Measurements from ENCODE around the gene ALPG. TPM values are rescaled to one million over a fixed set of nuclear protein-coding genes. Genes with fewer than 3 reads are reported as not detected.

The ALPG gene
- total and polyA plus RNA-seq, 2 of the 4 experiments (the other 2 are of a cell fraction) = not detected

GRCh38 chr2:232405943-232406510 lies 617 bp upstream of the ALPG start:
- no peak overlapping the region for H3K14ac ChIP-seq (replicated peaks; ENCODE audit: low read depth, low read length)
- no peak overlapping the region for H4K91ac ChIP-seq (ENCODE audit: insufficient read depth, low read depth, low read length)
- H2BK15ac ChIP-seq (ENCODE audit: low read depth, low read length) = no peak overlapping the region
- H3K27ac ChIP-seq (ENCODE audit: insufficient read depth, low read length) = no peak overlapping the region
- H3K4me3 ChIP-seq (ENCODE audit: insufficient read depth, low read depth, low read length) = no peak overlapping the region
- H3K4me2 ChIP-seq (ENCODE audit: low read depth, low read length) = no peak overlapping the region
- no peak overlapping the region for H2AK5ac ChIP-seq (ENCODE audit: low read depth, low read length)
- no peaks in the 10 kb centered on the region for H3K9me1 ChIP-seq (ENCODE audit: insufficient read depth, low read length)
- no peak overlapping the region for H3K56ac ChIP-seq (ENCODE audit: extremely low read depth, insufficient read depth, low read length)
- BruUV-seq (replicated peaks) = no TSS peak
- no peak overlapping the region for H3K18ac ChIP-seq (ENCODE audit: low read depth, low read length)
- no peak overlapping the region for H3K9ac ChIP-seq (ENCODE audit: low read depth, low read length)
- no peaks in the 10 kb centered on the region for H4K20me1 ChIP-seq (ENCODE audit: insufficient read depth, low read length)
- H3K4me1 ChIP-seq (ENCODE audit: control insufficient read depth, insufficient read depth, low read length) = no peaks in the 10 kb centered on the region
- TF ChIP-seq SMC3 (IDR thresholded peaks at IDR 0.05; ENCODE audit: low read depth, low read length) = no peak
- TF ChIP-seq USF2 (IDR thresholded peaks at IDR 0.05; ENCODE audit: low read depth, low read length) = no peak
- no peak for TF ChIP-seq BHLHE40 (IDR thresholded peaks at IDR 0.05; ENCODE audit: low read depth, low read length)
- no peak for TF ChIP-seq CEBPB (IDR thresholded peaks at IDR 0.05; ENCODE audit: low read depth, low read length)
- no peak for TF ChIP-seq MAFK (IDR thresholded peaks at IDR 0.05; ENCODE audit: low read depth, low read length)
- TF ChIP-seq CTCF (conservative IDR thresholded peaks at IDR 0.05; ENCODE audit: low read depth, low read length) = no peak
- TF ChIP-seq FOS (IDR thresholded peaks at IDR 0.05; ENCODE audit: low read depth, low read length) = no peak
- no peak for TF ChIP-seq CHD1 (IDR thresholded peaks at IDR 0.05; ENCODE audit: low read depth, low read length)
- no peak for TF ChIP-seq RFX5 (IDR thresholded peaks at IDR 0.05; ENCODE audit: low read depth, low read length)
- TF ChIP-seq RCOR1 (IDR thresholded peaks at IDR 0.05; ENCODE audit: insufficient replicate concordance, low read length) = no peak
- TF ChIP-seq NFE2L2 (IDR thresholded peaks at IDR 0.05; ENCODE audit: low read depth, low read length) = no peak
- no peak for TF ChIP-seq POLR2A (IDR thresholded peaks at IDR 0.05; ENCODE audit: low read depth, low read length)
- no peak for TF ChIP-seq MXI1 (IDR thresholded peaks at IDR 0.05; ENCODE audit: borderline replicate concordance, low read depth, low read length)
- in situ Hi-C loops (cut with MboI; ENCODE audit: low sequenced_read_pairs) = no loop called here
- DNase-seq (no peak), ATAC-seq (ENCODE audit: low read depth) (no peak)
- peaks cover 10% of the 10 kb centered on the region for H3K27me3 ChIP-seq (ENCODE audit: control insufficient read depth, insufficient read depth, low read length)
- ChIA-PET POLR2A (ENCODE audit: unreplicated experiment) (no interaction called here), CTCF (no interaction called here)
- no peak overlapping the region for H2AFZ ChIP-seq (replicated peaks; ENCODE audit: low read length, poor library complexity)
- intact Hi-C loops (cut with micrococcal nuclease) = no loop called here
- no peaks in the 10 kb centered on the region for H3K9me3 ChIP-seq (ENCODE audit: control insufficient read depth, insufficient read depth, low read length)
- H3K36me3 ChIP-seq (ENCODE audit: control insufficient read depth, insufficient read depth, low read length) = no peaks in the 10 kb centered on the region
- H3K4ac ChIP-seq (ENCODE audit: low read depth, low read length) = no peak overlapping the region
- H3K23ac ChIP-seq (ENCODE audit: low read depth, low read length) = no peak overlapping the region
- H2BK5ac ChIP-seq (ENCODE audit: low read depth, low read length, poor library complexity, severe bottlenecking) = no peak overlapping the region
- H4K5ac ChIP-seq (ENCODE audit: low read depth, low read length) = no peak overlapping the region
- 85% methylated on average over 4 of the region's 11 CpGs; no CpG with 5 or more reads in 1 of the 2 experiments for WGBS, 2 experiments (ENCODE audit: extremely low coverage in 2 of 2, insufficient read length in 1 of 2)
- dilution Hi-C loops (cut with HindIII; ENCODE audit: low sequenced_read_pairs, unreplicated experiment) = no loop called here
- no peak overlapping the region for H2AK9ac ChIP-seq (replicated peaks; ENCODE audit: low read depth, low read length, poor library complexity)
- H2BK120ac ChIP-seq (ENCODE audit: low read depth, low read length) = no peak overlapping the region
- no peaks in the 10 kb centered on the region for H3K79me1 ChIP-seq (ENCODE audit: low read depth in 1 of 2, low read length in 2 of 2)
- no peak overlapping the region for H4K8ac ChIP-seq (ENCODE audit: low read depth in 2 of 2, low read length in 2 of 2)
- no peak overlapping the region for H2BK20ac ChIP-seq (ENCODE audit: low read depth, low read length)
